H1 (cell line): ENCODE data around the gene FRMD4A.

Source experiments
- MAX ChIP-seq: IDR thresholded peaks from 2 replicates; pipeline ENCODE4 v1.6.1; 2012; ENCODE audit warnings: inconsistent platforms
- POLR2AphosphoS5 ChIP-seq: IDR thresholded peaks from 2 replicates; pipeline ENCODE4 v1.6.1; 2011; ENCODE audit warnings: low read depth, low read length
- TF ChIP-seq, protein P1 (sequence below), 3 experiments: IDR thresholded peaks; 1 replicate in 2 of 3; 2 replicates in 1 of 3; pipeline versions ENCODE4 v1.5.1 to v1.6.1; 2011; ENCODE audit warnings: low read length in 3 of 3, mild to moderate bottlenecking in 3 of 3, inconsistent platforms in 2 of 3, low read depth in 1 of 3, moderate library complexity in 1 of 3; ENCODE audit not compliant: insufficient read depth in 1 of 3; ENCODE audit errors: control extremely low read depth in 1 of 3

DNA sequence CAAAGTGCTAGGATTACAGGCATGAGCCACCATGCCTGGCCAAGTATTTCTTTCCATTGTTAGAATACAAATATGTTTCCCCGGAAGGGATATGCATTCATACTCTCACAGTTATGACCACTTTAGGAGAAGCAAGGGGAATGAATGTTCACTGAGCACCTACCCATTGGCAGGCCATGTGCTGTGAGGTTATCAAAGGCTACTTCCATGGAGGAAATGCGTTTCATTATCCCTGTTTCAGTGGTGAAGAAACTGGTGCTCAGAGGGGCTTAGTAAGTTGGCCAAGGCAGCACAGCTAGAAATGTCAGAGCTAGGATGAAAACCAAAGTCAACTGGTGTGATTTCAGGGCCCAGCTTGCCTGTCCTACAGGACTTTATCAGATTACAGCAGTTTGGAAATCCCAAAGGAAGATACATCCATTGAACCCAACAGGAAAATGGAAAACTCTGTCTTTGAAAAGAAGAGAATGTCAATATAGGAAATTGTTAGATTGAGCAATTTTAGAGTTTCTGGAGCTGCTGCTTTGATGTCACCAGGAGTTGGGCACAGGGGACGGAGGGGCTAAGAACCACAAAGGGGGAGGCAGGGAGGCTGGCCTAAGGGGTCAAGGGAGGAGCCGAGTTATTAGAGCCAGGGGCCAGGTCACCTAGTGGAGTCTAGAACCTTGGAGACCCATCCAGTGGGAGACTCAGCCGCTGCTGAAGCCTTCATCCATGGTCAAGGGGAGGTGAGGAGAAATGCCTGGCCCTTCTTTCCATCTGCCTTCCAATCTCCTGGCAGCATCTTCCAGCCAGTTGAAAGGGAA is 319.8 kb downstream of the FRMD4A start:
- TF ChIP-seq, protein P1, sequence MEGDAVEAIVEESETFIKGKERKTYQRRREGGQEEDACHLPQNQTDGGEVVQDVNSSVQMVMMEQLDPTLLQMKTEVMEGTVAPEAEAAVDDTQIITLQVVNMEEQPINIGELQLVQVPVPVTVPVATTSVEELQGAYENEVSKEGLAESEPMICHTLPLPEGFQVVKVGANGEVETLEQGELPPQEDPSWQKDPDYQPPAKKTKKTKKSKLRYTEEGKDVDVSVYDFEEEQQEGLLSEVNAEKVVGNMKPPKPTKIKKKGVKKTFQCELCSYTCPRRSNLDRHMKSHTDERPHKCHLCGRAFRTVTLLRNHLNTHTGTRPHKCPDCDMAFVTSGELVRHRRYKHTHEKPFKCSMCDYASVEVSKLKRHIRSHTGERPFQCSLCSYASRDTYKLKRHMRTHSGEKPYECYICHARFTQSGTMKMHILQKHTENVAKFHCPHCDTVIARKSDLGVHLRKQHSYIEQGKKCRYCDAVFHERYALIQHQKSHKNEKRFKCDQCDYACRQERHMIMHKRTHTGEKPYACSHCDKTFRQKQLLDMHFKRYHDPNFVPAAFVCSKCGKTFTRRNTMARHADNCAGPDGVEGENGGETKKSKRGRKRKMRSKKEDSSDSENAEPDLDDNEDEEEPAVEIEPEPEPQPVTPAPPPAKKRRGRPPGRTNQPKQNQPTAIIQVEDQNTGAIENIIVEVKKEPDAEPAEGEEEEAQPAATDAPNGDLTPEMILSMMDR (IDR thresholded peaks at IDR 0.05; ENCODE audit: control extremely low read depth in 1 of 3, insufficient read depth in 1 of 3, low read depth in 1 of 3, low read length in 3 of 3), result no peak
- TF ChIP-seq MAX (no peak), POLR2AphosphoS5 (no peak)
